ENCODE measurements around the gene FAM181B. TPM values are rescaled to one million over a fixed set of nuclear protein-coding genes. Genes with fewer than 3 reads are reported as not detected.

Gene FAM181B
- polyA plus RNA-seq, 1 of the 3 experiments (the other 2 are of a cell fraction), result 0.02 TPM

DNA sequence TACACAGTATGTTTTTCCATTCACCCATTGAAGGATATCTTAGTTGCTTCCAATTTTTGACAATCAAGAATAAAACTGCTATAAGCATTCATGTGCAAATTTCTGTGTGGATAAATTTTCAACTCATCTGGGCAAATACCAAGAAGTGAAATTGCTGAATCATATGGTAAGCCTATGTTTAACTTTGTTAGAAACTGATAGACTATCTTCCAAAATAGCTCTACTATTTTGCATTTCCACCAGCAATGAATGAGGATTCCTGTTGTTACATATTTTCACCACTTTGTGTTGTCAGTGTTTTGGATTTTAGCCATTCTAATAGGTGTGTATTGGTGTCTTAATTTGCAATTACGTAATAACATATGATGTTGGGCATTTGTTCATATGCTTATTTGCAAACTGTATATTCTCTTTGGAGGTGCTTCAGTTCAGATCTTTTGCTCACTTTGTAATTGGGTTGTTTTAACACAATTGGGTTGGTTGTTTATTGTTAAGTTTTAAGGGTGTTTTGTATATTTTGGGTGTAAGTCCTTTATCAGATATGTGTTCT is 49.2 kb upstream of the FAM181B start (continued):
- TF ChIP-seq ELF1 (IDR thresholded peaks at IDR 0.05) (no peak), FOSL2 (IDR thresholded peaks at IDR 0.05; ENCODE audit: borderline replicate concordance, low read depth) (no peak), RFX5 (IDR thresholded peaks at IDR 0.05; ENCODE audit: low read length) (no peak), NRF1 (IDR thresholded peaks at IDR 0.05; ENCODE audit: low read depth, low read length) (no peak)
- TF ChIP-seq, protein P1, sequence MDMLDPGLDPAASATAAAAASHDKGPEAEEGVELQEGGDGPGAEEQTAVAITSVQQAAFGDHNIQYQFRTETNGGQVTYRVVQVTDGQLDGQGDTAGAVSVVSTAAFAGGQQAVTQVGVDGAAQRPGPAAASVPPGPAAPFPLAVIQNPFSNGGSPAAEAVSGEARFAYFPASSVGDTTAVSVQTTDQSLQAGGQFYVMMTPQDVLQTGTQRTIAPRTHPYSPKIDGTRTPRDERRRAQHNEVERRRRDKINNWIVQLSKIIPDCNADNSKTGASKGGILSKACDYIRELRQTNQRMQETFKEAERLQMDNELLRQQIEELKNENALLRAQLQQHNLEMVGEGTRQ (IDR thresholded peaks at IDR 0.05; ENCODE audit: borderline replicate concordance, low read depth, low read length), result no peak

DNA sequence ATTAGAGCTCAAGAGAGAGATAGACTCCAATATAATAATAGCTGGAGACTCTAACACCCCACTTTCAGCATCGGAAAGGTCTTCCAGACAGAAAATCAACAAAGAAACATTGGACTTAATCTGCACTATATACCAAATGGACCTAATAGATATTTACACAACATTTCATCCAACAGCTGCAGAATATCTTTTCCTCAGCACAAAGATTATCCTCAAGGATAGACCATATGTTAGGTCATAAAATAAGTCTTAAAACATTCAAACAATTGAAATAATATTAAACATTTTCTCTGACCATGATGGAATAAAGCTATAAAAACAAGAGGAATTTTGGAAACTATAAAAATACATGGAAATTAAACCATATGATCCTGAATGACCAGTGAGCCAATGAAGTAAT is 45.1 kb upstream of the FAM181B start:
- H3K9ac ChIP-seq, result no peak overlapping the region
- no peaks in the 10 kb centered on the region for H3F3A ChIP-seq (replicated peaks; ENCODE audit: insufficient read depth)
- no peaks in the 10 kb centered on the region for H4K20me1 ChIP-seq (ENCODE audit: insufficient read depth)
- H3K4me2 ChIP-seq, result no peak overlapping the region
- no peaks in the 10 kb centered on the region for H3K9me3 ChIP-seq
- DNase-seq, result no peak
- POLR2A ChIA-PET, result no interaction called here
- H3K36me3 ChIP-seq (replicated peaks in 1 of 2; ENCODE audit: control insufficient read depth in 1 of 2, insufficient read depth in 2 of 2, low read length in 1 of 2), result no peaks in the 10 kb centered on the region
- H3K79me2 ChIP-seq (ENCODE audit: insufficient read depth), result no peaks in the 10 kb centered on the region
- H3K27ac ChIP-seq (ENCODE audit: low read depth in 2 of 2, low read length in 1 of 2), result no peak overlapping the region
- H3K9me2 ChIP-seq, result no peaks in the 10 kb centered on the region
- H2AFZ ChIP-seq (ENCODE audit: low read depth), result no peak overlapping the region
- H3K27me3 ChIP-seq (ENCODE audit: insufficient read depth), result no peaks in the 10 kb centered on the region
- no peaks in the 10 kb centered on the region for H3K4me1 ChIP-seq (ENCODE audit: control insufficient read depth in 1 of 2, insufficient read depth in 2 of 2, low read depth in 1 of 2, low read length in 1 of 2)
- no peak overlapping the region for H3K4me3 ChIP-seq (ENCODE audit: low read depth in 2 of 2, low read length in 1 of 2)
- TF ChIP-seq NFIC (IDR thresholded peaks at IDR 0.05; ENCODE audit: borderline replicate concordance) (no peak), MEF2A (IDR thresholded peaks at IDR 0.05; ENCODE audit: borderline replicate concordance, low read depth) (no peak), RFX5 (IDR thresholded peaks at IDR 0.05; ENCODE audit: low read length) (no peak), TAF1 (IDR thresholded peaks at IDR 0.05; ENCODE audit: borderline replicate concordance, low read depth, low read length) (no peak), GATA2 (CRISPR knock-in tag; IDR thresholded peaks at IDR 0.05) (no peak), SIN3A (IDR thresholded peaks at IDR 0.05; ENCODE audit: borderline replicate concordance, low read depth, low read length) (no peak)
- TF ChIP-seq, protein P2, sequence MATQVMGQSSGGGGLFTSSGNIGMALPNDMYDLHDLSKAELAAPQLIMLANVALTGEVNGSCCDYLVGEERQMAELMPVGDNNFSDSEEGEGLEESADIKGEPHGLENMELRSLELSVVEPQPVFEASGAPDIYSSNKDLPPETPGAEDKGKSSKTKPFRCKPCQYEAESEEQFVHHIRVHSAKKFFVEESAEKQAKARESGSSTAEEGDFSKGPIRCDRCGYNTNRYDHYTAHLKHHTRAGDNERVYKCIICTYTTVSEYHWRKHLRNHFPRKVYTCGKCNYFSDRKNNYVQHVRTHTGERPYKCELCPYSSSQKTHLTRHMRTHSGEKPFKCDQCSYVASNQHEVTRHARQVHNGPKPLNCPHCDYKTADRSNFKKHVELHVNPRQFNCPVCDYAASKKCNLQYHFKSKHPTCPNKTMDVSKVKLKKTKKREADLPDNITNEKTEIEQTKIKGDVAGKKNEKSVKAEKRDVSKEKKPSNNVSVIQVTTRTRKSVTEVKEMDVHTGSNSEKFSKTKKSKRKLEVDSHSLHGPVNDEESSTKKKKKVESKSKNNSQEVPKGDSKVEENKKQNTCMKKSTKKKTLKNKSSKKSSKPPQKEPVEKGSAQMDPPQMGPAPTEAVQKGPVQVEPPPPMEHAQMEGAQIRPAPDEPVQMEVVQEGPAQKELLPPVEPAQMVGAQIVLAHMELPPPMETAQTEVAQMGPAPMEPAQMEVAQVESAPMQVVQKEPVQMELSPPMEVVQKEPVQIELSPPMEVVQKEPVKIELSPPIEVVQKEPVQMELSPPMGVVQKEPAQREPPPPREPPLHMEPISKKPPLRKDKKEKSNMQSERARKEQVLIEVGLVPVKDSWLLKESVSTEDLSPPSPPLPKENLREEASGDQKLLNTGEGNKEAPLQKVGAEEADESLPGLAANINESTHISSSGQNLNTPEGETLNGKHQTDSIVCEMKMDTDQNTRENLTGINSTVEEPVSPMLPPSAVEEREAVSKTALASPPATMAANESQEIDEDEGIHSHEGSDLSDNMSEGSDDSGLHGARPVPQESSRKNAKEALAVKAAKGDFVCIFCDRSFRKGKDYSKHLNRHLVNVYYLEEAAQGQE (IDR thresholded peaks at IDR 0.05; ENCODE audit: low read depth, low read length), result no peak
- TF ChIP-seq, protein P3, sequence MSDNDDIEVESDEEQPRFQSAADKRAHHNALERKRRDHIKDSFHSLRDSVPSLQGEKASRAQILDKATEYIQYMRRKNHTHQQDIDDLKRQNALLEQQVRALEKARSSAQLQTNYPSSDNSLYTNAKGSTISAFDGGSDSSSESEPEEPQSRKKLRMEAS (IDR thresholded peaks at IDR 0.05; ENCODE audit: low read depth), result no peak
- WGBS (ENCODE audit: low lambda C conversion rate), result 73% methylated on average over 1 of the region's 1 CpG
- CTCF ChIA-PET, result interaction anchor here (1.0 to 1.3 kb wide), 2 partner anchors 10 to 12 kb away, joined by 3 to 5 read pairs; no protein-coding TSS in a partner anchor
